Suprapubic skin (tissue), 4 donors: Measurements from ENCODE around the gene TAS1R3. TPM values are rescaled to one million over a fixed set of nuclear protein-coding genes. Genes with fewer than 3 reads are reported as not detected.

Source experiments
- DNase-seq, 2 donors: peaks; one replicate each; pipeline ENCODE4 v3.0.0-alpha.2; 2019; ENCODE audit warnings: low spot score in 2 of 2
- H3K27ac ChIP-seq: fragments of 200-600 bp; sonication (generic); one replicate; pipeline ENCODE4 v1.5.1; 2019
- H3K27me3 ChIP-seq: fragments of 200-600 bp; sonication (generic); one replicate; pipeline ENCODE4 v1.5.1; 2019
- H3K36me3 ChIP-seq: fragments of 200-600 bp; sonication (generic); one replicate; pipeline ENCODE4 v1.5.1; 2019
- H3K4me1 ChIP-seq: fragments of 200-600 bp; sonication (generic); one replicate; pipeline ENCODE4 v1.5.1; 2019
- H3K4me3 ChIP-seq: fragments of 200-600 bp; sonication (generic); one replicate; pipeline ENCODE4 v1.5.1; 2019; ENCODE audit warnings: mild to moderate bottlenecking
- H3K9me3 ChIP-seq: fragments of 200-600 bp; sonication (generic); one replicate; pipeline ENCODE4 v1.5.1; 2019
- EP300 ChIP-seq: sonication (generic); formaldehyde crosslinking; IDR thresholded peaks from one replicate; pipeline ENCODE4 v1.6.1; 2017; ENCODE audit warnings: antibody characterized with exemption
- POLR2A ChIP-seq, 2 donors: fragments of 450-650 bp; IDR thresholded peaks; one replicate each; pipeline ENCODE4 v1.6.1; 2017; ENCODE audit warnings: antibody characterized with exemption in 2 of 2, mild to moderate bottlenecking in 2 of 2, moderate library complexity in 2 of 2
- POLR2AphosphoS5 ChIP-seq, 3 donors: sonication (generic); formaldehyde crosslinking; IDR thresholded peaks; one replicate each; pipeline ENCODE4 v1.6.1; 2017; ENCODE audit warnings: antibody characterized with exemption in 3 of 3
- WGBS: methylation state at CpG from one replicate; pipeline ENCODE4 v1.1.5; 2018; 5-methylcytosine and 5-hydroxymethylcytosine counted together
- total RNA-seq, 4 donors: library from RNA; depleted of rRNA; stranded (reverse); fragments of >200 nt; gene quantifications; one replicate each; pipeline ENCODE4 v1.1.0, GENCODE V29; 2016
- TF ChIP-seq, protein P1 (sequence below), 2 donors: fragments of 200-600 bp in 1 of 2; fragments of 450-650 bp in 1 of 2; sonication (generic) in 1 of 2; IDR thresholded peaks; one replicate each; pipeline ENCODE4 v1.5.1; 2016 to 2019; ENCODE audit warnings: antibody characterized with exemption in 2 of 2, mild to moderate bottlenecking in 1 of 2, moderate library complexity in 1 of 2

Gene TAS1R3
- total RNA-seq, 4 donors from 2014 or later: 0.56 to 1.8 (median 0.82) TPM

DNA sequence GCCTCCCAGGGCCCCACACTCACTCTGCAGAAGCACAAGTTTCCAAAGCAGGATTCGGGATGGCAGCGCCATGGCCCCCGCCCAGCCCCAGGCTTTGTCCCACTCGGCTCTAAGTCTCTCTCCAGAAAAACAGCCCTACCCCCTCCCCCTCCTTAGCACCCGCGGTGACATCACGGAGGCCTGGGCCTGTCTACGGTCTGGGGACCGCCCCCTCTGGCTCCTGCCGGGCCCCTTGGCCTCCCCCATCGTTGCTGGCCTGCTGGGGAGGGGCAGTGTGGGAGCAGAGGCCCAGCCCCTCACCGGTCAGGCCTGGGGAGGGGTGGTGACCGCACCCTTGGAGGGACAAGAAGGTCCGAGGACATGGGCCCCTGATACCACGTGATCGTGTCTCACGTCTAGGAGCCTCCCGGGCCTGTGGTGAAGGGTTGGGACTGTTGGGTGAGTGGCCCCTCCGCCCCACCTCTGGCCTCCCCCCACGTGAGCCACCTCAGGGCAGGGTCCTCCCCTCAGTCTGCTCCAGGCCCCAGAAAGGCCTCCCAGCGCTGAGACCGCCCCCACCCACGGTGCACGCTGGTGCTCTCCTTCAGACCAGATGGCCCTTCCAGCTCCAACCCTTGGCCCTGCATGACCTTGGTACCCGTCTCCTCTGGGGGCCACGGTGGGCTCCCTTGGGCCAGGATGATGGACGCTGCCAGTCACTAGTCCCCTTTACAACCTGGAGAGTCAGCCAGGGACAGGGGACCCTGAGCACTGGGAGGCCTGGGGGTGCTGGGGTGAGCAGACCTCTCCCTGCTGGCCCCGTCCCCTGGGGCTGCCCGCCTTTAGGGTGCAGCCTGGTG, 27.6 kb downstream of the TAS1R3 start, which contains the start of gene MXRA8:
Gene MXRA8, minus strand, starts transcription at position 123 of the 839 bp plus-strand sequence. Its CDS starts 51 bp downstream, at position 72.
- Histone ChIP-seq H3K4me3 (peak within 1 kb of the TSS; percentile 48), H3K9me3 (no peaks in the 10 kb centered on the region), H3K27me3 (peaks cover 19% of the 10 kb centered on the region), H3K27ac (peak within 1 kb of the TSS; percentile 88), H3K36me3 (no peaks in the 10 kb centered on the region), H3K4me1 (peaks cover 77% of the 10 kb centered on the region)
- no peak for DNase-seq
- 35% methylated on average over 2 of the region's 29 CpGs for WGBS
- TF ChIP-seq, protein P1, sequence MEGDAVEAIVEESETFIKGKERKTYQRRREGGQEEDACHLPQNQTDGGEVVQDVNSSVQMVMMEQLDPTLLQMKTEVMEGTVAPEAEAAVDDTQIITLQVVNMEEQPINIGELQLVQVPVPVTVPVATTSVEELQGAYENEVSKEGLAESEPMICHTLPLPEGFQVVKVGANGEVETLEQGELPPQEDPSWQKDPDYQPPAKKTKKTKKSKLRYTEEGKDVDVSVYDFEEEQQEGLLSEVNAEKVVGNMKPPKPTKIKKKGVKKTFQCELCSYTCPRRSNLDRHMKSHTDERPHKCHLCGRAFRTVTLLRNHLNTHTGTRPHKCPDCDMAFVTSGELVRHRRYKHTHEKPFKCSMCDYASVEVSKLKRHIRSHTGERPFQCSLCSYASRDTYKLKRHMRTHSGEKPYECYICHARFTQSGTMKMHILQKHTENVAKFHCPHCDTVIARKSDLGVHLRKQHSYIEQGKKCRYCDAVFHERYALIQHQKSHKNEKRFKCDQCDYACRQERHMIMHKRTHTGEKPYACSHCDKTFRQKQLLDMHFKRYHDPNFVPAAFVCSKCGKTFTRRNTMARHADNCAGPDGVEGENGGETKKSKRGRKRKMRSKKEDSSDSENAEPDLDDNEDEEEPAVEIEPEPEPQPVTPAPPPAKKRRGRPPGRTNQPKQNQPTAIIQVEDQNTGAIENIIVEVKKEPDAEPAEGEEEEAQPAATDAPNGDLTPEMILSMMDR (IDR thresholded peaks at IDR 0.05): no peak
- TF ChIP-seq POLR2AphosphoS5 (IDR thresholded peaks at IDR 0.05) (no peak), EP300 (no peak), POLR2A (IDR thresholded peaks at IDR 0.05) (no peak)

DNA sequence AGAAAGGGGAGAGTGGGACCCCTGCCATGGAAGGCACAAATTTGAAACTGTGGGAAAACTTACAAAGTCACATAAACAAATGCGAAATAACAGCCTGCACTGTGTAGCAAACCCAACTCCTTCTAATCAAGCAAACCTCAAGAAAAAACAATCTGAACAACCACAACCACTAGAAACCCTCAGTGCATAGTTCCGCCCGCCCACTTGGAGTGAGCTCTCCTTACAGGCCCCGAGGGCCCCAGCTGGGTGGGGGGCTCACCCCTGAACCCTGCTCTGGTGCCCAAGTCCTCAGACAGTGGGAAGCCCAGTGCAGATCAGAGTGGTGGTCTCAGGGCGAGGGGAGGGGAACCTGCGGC, 28.2 kb downstream of the TAS1R3 start:
- no peak for DNase-seq

DNA sequence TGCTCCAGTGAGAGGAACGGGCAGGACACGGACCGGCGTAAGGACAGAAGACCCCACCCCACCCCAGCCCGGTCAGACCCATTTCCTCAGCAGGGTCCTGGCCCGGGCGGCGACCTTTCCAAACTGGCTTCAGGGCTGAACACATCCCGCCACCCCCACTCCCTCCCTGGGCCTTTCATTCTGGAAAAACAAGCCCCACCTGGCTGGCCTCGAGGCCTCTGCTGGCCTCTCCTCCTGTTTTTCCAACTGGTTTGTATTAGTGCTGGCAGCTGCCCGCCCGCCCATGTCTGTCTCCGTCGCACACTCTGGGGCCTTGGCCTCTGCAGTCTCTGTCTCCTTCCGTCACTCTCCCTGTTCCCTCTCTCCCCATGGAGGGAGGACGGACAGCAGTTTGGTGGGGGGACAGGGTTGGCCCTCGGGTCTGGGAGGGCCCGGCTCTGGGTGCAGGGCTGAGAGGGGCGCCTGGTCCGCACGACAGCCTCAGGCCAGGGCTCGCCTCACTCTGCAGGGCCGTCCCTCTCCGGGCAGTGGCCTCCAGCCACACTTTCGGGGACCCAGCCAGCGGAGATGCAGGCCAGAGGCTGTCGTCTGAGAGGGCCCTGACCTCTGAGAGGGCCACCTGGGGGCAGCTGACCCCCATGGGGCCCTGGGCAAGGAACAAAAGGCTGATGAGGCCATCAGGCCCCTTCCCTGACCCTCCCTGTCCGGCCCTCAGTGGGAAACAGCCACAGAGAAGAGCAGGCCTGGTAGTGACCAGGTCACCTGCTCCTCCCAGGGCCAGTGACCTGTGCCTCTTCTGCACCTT, 28.8 kb downstream of the TAS1R3 start:
- WGBS: 45% methylated on average over 15 of the region's 28 CpGs
- Histone ChIP-seq H3K4me3 (peak overlapping the region; percentile 9), H3K4me1 (peaks cover 65% of the 10 kb centered on the region), H3K27ac (peak overlapping the region; percentile 88), H3K9me3 (no peaks in the 10 kb centered on the region), H3K27me3 (peaks cover 7% of the 10 kb centered on the region), H3K36me3 (no peaks in the 10 kb centered on the region)
- DNase-seq: no peak
- TF ChIP-seq, protein P1 (IDR thresholded peaks at IDR 0.05): no peak
- TF ChIP-seq POLR2AphosphoS5 (IDR thresholded peaks at IDR 0.05) (no peak), EP300 (no peak), POLR2A (IDR thresholded peaks at IDR 0.05) (no peak)

More for the DNA sequence above, 28.2 kb downstream of the TAS1R3 start:
- Histone ChIP-seq H3K4me3 (peak overlapping the region; percentile 48), H3K36me3 (no peaks in the 10 kb centered on the region), H3K27ac (peak overlapping the region; percentile 88), H3K4me1 (peaks cover 71% of the 10 kb centered on the region), H3K27me3 (peaks cover 13% of the 10 kb centered on the region), H3K9me3 (no peaks in the 10 kb centered on the region)
- no peak for TF ChIP-seq EP300
- TF ChIP-seq POLR2AphosphoS5 (IDR thresholded peaks at IDR 0.05): no peak
- TF ChIP-seq POLR2A (IDR thresholded peaks at IDR 0.05): no peak
- TF ChIP-seq, protein P1 (IDR thresholded peaks at IDR 0.05): no peak
- WGBS: 62% methylated on average over 5 of the region's 6 CpGs

DNA sequence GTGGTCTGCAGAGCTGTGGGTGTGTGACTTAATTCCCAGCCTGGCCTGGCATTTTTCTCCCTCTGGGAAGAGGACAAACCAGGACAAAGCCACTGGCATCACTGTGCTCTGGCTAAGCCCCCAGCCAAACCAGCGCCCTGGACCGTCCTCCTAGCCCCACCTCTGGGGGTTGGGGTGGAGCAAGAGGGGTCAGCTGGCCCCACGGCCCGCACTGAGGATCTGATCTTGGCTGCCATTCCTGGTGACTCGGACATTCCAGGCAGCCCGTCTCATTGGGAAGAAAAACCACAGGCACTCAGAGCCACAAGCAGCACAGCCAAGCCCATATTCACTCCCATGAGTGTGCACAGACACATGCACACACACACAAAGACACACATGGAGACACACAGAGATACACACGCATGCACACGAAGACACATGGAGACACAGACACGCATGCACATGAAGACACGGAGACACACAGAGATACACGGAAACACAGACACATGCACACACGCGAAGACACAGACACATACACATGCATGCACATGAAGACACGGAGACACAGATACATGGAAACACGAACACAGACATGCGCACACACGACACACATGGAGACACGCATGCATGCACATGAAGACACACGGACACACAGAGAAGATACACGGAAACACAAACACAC, 29.6 kb downstream of the TAS1R3 start:
- Histone ChIP-seq H3K4me3 (no peak overlapping the region), H3K27me3 (peaks cover 1% of the 10 kb centered on the region), H3K4me1 (peaks cover 57% of the 10 kb centered on the region), H3K36me3 (no peaks in the 10 kb centered on the region), H3K9me3 (no peaks in the 10 kb centered on the region), H3K27ac (peak overlapping the region; percentile 88)
- WGBS: 67% methylated on average over 18 of the region's 20 CpGs
- peak; percentile 84 to 93 for DNase-seq
- no peak for TF ChIP-seq POLR2A (IDR thresholded peaks at IDR 0.05)
- TF ChIP-seq POLR2AphosphoS5 (IDR thresholded peaks at IDR 0.05): no peak
- TF ChIP-seq, protein P1 (IDR thresholded peaks at IDR 0.05): no peak
- TF ChIP-seq EP300: no peak
